Gastrocnemius medialis (tissue), 4 donors: ENCODE measurements around the gene PIBF1. TPM values are rescaled to one million over a fixed set of nuclear protein-coding genes. Genes with fewer than 3 reads are reported as not detected.

ENCODE experiments used
- ATAC-seq, 2 donors: fragments of 150-250 bp; one replicate each; pipeline ENCODE4 v1.9.1; 2016
- DNase-seq, 2 donors: peaks; one replicate each; pipeline ENCODE4 v3.0.0-alpha.2; 2019
- H3K27ac ChIP-seq, 4 donors: fragments of 200-600 bp; sonication (generic); 1 replicate in 1 of 4; 2 replicates in 3 of 4; pipeline ENCODE4 v1.5.1; 2016 to 2018; ENCODE audit warnings: mild to moderate bottlenecking in 2 of 4, moderate library complexity in 1 of 4
- H3K27me3 ChIP-seq, 3 donors: fragments of 200-600 bp; sonication (generic) in 2 of 3; 1 replicate in 1 of 3; 2 replicates in 2 of 3; pipeline versions ENCODE4 v1.5.1 to v1.6.0; 2016 to 2019; ENCODE audit warnings: mild to moderate bottlenecking in 1 of 3, moderate library complexity in 1 of 3
- H3K36me3 ChIP-seq, 2 donors: fragments of 200-600 bp; sonication (generic) in 1 of 2; one replicate each; pipeline ENCODE4 v1.5.1; 2017 to 2018
- H3K4me1 ChIP-seq, 2 donors: fragments of 200-600 bp; sonication (generic) in 1 of 2; one replicate each; pipeline ENCODE4 v1.5.1; 2016 to 2017; ENCODE audit warnings: mild to moderate bottlenecking in 2 of 2
- H3K4me3 ChIP-seq, 4 donors: fragments of 200-600 bp; sonication (generic) in 3 of 4; 1 replicate in 1 of 4; 2 replicates in 3 of 4; pipeline ENCODE4 v1.5.1; 2016 to 2019; ENCODE audit warnings: mild to moderate bottlenecking in 2 of 4
- H3K9me3 ChIP-seq, 3 donors: fragments of 200-600 bp; sonication (generic) in 2 of 3; 1 replicate in 1 of 3; 2 replicates in 2 of 3; pipeline ENCODE4 v1.5.1; 2016 to 2019
- CTCF ChIP-seq, 5 experiments: fragments of 450-650 bp in 3 of 5; fragments of 200-600 bp in 2 of 5; sonication (generic) in 2 of 5; IDR thresholded peaks in 4 of 5; conservative IDR thresholded peaks in 1 of 5; 1 replicate in 4 of 5; 2 replicates in 1 of 5; pipeline ENCODE4 v1.5.1; 2016 to 2019; ENCODE audit warnings: antibody characterized with exemption in 5 of 5, mild to moderate bottlenecking in 3 of 5, moderate library complexity in 3 of 5
- POLR2A ChIP-seq, 2 donors: fragments of 450-650 bp; IDR thresholded peaks; one replicate each; pipeline ENCODE4 v1.6.1; 2017; ENCODE audit warnings: antibody characterized with exemption in 2 of 2, mild to moderate bottlenecking in 2 of 2, moderate library complexity in 2 of 2
- in situ Hi-C, 4 donors: fragments of 200-750 bp; cut with MboI; loops; one replicate each; pipeline versions ENCODE4 v1.15.0 to v1.8.0; 2017; ENCODE audit warnings: low sequenced_read_pairs in 4 of 4
- intact Hi-C: fragments of 100-400 bp; cut with DNase I; formaldehyde crosslinking; loops from one replicate; pipeline ENCODE4 v1.15.1; 2023; ENCODE audit warnings: low total_unique reads
- total RNA-seq, 4 donors: library from RNA; depleted of rRNA; stranded (reverse); fragments of >200 nt; gene quantifications; one replicate each; pipeline versions ENCODE4 v1.1.0 to v1.2.3, GENCODE V29; 2016

The PIBF1 gene
- total RNA-seq, 4 donors from 2014 or later = 5.3 to 10.0 (median 7.4) TPM

DNA sequence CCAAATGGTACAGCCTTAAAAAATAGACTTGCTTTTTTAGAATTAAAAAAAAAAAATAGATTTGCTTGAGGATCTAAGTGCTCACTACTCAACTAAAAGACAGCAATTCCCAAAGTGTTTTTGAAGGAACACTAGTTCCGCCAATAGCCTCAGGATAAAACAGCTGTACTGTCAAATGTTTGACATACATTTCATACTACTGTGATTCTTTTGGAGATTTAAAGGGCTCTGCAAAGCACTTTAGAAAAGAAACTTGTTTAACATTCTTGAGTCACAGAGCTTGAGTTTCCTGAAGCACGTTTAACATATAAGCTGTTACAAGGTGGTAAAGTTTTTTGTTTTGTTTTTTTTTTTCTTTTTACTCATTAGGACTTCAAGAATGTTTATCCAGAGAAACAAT is 253.7 kb downstream of the PIBF1 start:
- ATAC-seq = no peak
- Histone ChIP-seq H3K27me3 (no peaks in the 10 kb centered on the region), H3K9me3 (no peaks in the 10 kb centered on the region), H3K36me3 (no peaks in the 10 kb centered on the region), H3K4me1 (no peaks in the 10 kb centered on the region), H3K27ac (no peak overlapping the region), H3K4me3 (no peak overlapping the region)
- intact Hi-C loops = no loop called here
- in situ Hi-C loops = no loop called here
- no peak for DNase-seq
- no peak for TF ChIP-seq CTCF (IDR thresholded peaks at IDR 0.05 in 4 of 5, conservative IDR thresholded peaks at IDR 0.05 in 1 of 5)
- no peak for TF ChIP-seq POLR2A (IDR thresholded peaks at IDR 0.05)

DNA sequence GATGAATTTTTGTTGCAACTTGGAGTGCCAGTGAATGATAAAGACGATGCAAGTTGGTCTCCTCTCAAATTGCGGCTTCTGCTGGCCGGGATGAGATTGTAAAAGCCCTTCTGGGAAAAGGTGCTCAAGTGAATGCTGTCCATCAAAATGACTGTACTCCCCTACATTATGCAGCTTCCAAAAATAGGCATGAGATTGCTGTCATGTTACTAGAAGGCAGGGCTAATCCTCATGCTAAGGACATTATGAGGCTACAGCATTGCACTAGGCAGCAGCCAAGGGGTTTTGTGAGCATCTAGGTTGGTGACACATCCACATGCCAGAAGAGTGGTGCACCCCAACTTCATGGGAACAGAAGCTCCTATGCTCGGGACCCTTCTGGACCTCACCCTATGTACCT is 254.6 kb downstream of the PIBF1 start:
- no peaks in the 10 kb centered on the region for H3K4me1 ChIP-seq
- ATAC-seq (peak in 1 of 2 donors; percentile 27), DNase-seq (no peak)
- no peaks in the 10 kb centered on the region for H3K36me3 ChIP-seq
- intact Hi-C loops = no loop called here
- no peak overlapping the region for H3K4me3 ChIP-seq
- in situ Hi-C loops = no loop called here
- no peaks in the 10 kb centered on the region for H3K27me3 ChIP-seq
- H3K9me3 ChIP-seq = no peaks in the 10 kb centered on the region
- no peak overlapping the region for H3K27ac ChIP-seq
- TF ChIP-seq CTCF (IDR thresholded peaks at IDR 0.05 in 4 of 5, conservative IDR thresholded peaks at IDR 0.05 in 1 of 5) = no peak
- TF ChIP-seq POLR2A (IDR thresholded peaks at IDR 0.05) = no peak

DNA sequence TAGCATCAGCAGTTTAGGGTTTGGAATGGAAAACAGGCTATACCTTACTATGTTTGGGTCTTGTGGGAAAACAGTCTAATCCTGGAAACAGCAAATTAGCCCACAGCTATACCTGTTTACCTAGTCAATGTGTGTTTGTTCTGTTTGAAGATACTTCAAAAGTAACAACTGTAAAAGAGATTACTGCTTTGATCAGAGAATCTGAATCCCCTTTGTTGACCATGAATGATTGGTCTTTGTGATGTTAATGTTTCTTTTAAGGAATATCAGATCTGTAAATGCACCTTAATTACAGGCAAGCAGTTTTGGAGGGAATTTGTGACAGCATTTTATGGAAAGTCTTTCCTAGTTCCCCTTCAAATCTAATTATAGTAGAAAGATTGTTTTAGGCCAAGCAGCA is 256.1 kb downstream of the PIBF1 start:
- no peaks in the 10 kb centered on the region for H3K27me3 ChIP-seq
- intact Hi-C loops (no loop called here), in situ Hi-C loops (no loop called here)
- ATAC-seq = no peak
- no peak for DNase-seq
- H3K9me3 ChIP-seq = no peaks in the 10 kb centered on the region
- H3K4me1 ChIP-seq = no peaks in the 10 kb centered on the region
- no peak overlapping the region for H3K27ac ChIP-seq
- no peak overlapping the region for H3K4me3 ChIP-seq
- H3K36me3 ChIP-seq = no peaks in the 10 kb centered on the region
- TF ChIP-seq CTCF (IDR thresholded peaks at IDR 0.05 in 4 of 5, conservative IDR thresholded peaks at IDR 0.05 in 1 of 5) (no peak), POLR2A (IDR thresholded peaks at IDR 0.05) (no peak)

- intact Hi-C loops = no loop called here
- TF ChIP-seq CTCF (IDR thresholded peaks at IDR 0.05 in 4 of 5, conservative IDR thresholded peaks at IDR 0.05 in 1 of 5) (no peak), POLR2A (IDR thresholded peaks at IDR 0.05) (no peak)
- H3K9me3 ChIP-seq = no peaks in the 10 kb centered on the region
- H3K4me1 ChIP-seq = no peaks in the 10 kb centered on the region
- no peak for DNase-seq
- H3K27me3 ChIP-seq = no peaks in the 10 kb centered on the region
- in situ Hi-C loops = no loop called here
- no peak overlapping the region for H3K27ac ChIP-seq
- ATAC-seq = no peak
- no peak overlapping the region for H3K4me3 ChIP-seq
- no peaks in the 10 kb centered on the region for H3K36me3 ChIP-seq
Observed at GRCh38 chr13:73039201-73040108, 257.5 kb downstream of the PIBF1 start.
